ENCODE data around the gene FBXO42.

DNA sequence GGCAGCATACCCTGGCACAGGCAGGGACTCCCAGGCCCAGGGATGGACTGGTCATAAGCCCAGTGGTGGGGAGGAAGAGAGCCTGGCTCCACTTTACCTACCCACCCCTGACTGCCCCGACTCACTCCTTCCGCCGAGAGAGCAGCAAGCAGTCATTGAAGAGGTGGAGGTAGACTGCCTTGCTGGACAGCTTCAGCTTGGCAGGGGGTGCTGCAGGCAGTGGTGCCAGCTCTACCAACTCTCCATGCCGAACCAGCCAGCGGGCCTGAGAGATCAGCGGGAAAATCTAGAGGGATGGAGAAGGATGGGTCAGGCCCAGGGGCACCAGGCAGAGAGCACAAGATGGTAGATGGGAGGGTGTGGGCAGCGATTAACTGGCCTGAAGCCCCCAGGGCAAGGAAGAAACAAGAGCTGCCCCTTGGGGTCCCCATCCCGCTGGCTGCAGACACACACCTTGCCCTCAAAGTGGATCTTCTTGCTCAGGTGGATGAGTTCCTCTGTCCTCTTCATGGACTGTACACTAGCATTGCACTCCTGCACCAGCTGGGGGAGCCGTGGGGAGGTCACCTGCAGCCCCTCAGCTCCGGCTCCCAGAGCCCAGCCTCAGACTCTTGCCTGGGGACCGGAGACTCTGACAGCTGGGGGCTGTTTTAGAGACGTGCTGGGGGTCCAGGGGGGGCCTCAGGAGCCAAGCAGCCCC is 147.5 kb downstream of the FBXO42 start:
- TF ChIP-seq CTCF (IDR thresholded peaks at IDR 0.05) (peak in 3 of 7 experiments; percentile 6 to 34 (median 32)), EP300 (IDR thresholded peaks at IDR 0.05) (no peak), POLR2A (IDR thresholded peaks at IDR 0.05) (no peak), POLR2AphosphoS5 (IDR thresholded peaks at IDR 0.05) (no peak)

Data from stomach (tissue), 4 donors.